Smooth muscle cell (in vitro differentiated cells): Measurements from ENCODE around the gene APOBEC4. TPM values are rescaled to one million over a fixed set of nuclear protein-coding genes. Genes with fewer than 3 reads are reported as not detected.

ENCODE experiments used
- DNase-seq: peaks from one replicate; lab custom pipeline; 2025; ENCODE audit not compliant: unreplicated experiment; lab: John Stamatoyannopoulos, UW
- H2AFZ ChIP-seq: fragments of 200-600 bp; sonication (generic); 2 replicates; pipeline ENCODE4 v1.6.0; 2016; ENCODE audit warnings: antibody characterized with exemption, low read depth, mild to moderate bottlenecking
- H3F3A ChIP-seq: fragments of 200-600 bp; sonication (generic); 2 replicates; pipeline ENCODE4 v1.6.0; 2017; ENCODE audit warnings: antibody characterized with exemption, low read depth
- H3K27ac ChIP-seq: fragments of 200-600 bp; sonication (generic); 2 replicates; pipeline ENCODE4 v1.5.1; 2016; ENCODE audit warnings: low read depth, mild to moderate bottlenecking
- H3K27me3 ChIP-seq: fragments of 200-600 bp; sonication (generic); 2 replicates; pipeline ENCODE4 v1.6.1; 2016; ENCODE audit warnings: low read depth, mild to moderate bottlenecking
- H3K36me3 ChIP-seq: fragments of 200-600 bp; sonication (generic); 2 replicates; pipeline ENCODE4 v1.5.1; 2016; ENCODE audit warnings: low read depth
- H3K4me1 ChIP-seq: fragments of 200-600 bp; sonication (generic); 2 replicates; pipeline ENCODE4 v1.5.1; 2016; ENCODE audit warnings: low read depth
- H3K4me2 ChIP-seq: fragments of 200-600 bp; sonication (generic); 2 replicates; pipeline ENCODE4 v1.6.0; 2016; ENCODE audit warnings: mild to moderate bottlenecking
- H3K4me3 ChIP-seq: fragments of 200-600 bp; sonication (generic); 2 replicates; pipeline ENCODE4 v1.5.1; 2016; ENCODE audit warnings: mild to moderate bottlenecking
- H3K79me2 ChIP-seq: fragments of 200-600 bp; sonication (generic); 2 replicates; pipeline ENCODE4 v1.6.0; 2016; ENCODE audit warnings: low read depth, mild to moderate bottlenecking
- H3K9ac ChIP-seq: fragments of 200-600 bp; sonication (generic); 2 replicates; pipeline ENCODE4 v1.6.0; 2016; ENCODE audit warnings: low read depth
- H3K9me3 ChIP-seq: fragments of 200-600 bp; sonication (generic); replicated peaks from 2 replicates; pipeline ENCODE4 v1.5.1; 2016; ENCODE audit warnings: low read depth
- H4K20me1 ChIP-seq: fragments of 200-600 bp; sonication (generic); 2 replicates; pipeline ENCODE4 v1.6.0; 2016; ENCODE audit warnings: low read depth
- CTCF ChIP-seq: fragments of 200-600 bp; sonication (generic); IDR thresholded peaks from 2 replicates; pipeline ENCODE4 v1.5.1; 2017; ENCODE audit warnings: borderline replicate concordance, mild to moderate bottlenecking, antibody characterized with exemption; ENCODE audit not compliant: insufficient read depth, poor library complexity, severe bottlenecking
- WGBS: methylation state at CpG from one replicate; pipeline ENCODE4 v1.1.7; 2016; ENCODE audit warnings: low lambda C conversion rate; 5-methylcytosine and 5-hydroxymethylcytosine counted together
- polyA plus RNA-seq: library from polyadenylated mRNA; unstranded; fragments of >200 nt; fragmentation: Nextera tagmentation; extraction: Ambion mirVana; gene quantifications from 2 replicates; pipeline ENCODE4 v1.2.1, GENCODE V29; 2016
- total RNA-seq: library from RNA; depleted of rRNA; stranded (reverse); fragments of >200 nt; gene quantifications from 2 replicates; pipeline ENCODE4 v1.2.3, GENCODE V29; 2014

Gene APOBEC4
- total and polyA plus RNA-seq, 2 experiments from 2014 or later: not detected

- DNase-seq: no peak
Measured at GRCh38 chr1:183699616-183700160, 46.6 kb upstream of the APOBEC4 start.

GRCh38 chr1:183697814-183698590 is 44.9 kb upstream of the APOBEC4 start:
- H3K36me3 ChIP-seq: no peaks in the 10 kb centered on the region
- no peaks in the 10 kb centered on the region for H4K20me1 ChIP-seq
- WGBS: 80% methylated on average over 3 of the region's 3 CpGs
- no peak for TF ChIP-seq CTCF
- H3K4me2 ChIP-seq: no peak overlapping the region
- H2AFZ ChIP-seq: no peak overlapping the region
- no peak for DNase-seq
- no peaks in the 10 kb centered on the region for H3K27me3 ChIP-seq
- H3K9ac ChIP-seq: no peak overlapping the region
- no peaks in the 10 kb centered on the region for H3K4me1 ChIP-seq
- no peak overlapping the region for H3K27ac ChIP-seq
- H3K79me2 ChIP-seq: no peaks in the 10 kb centered on the region
- H3K4me3 ChIP-seq: no peak overlapping the region
- no peaks in the 10 kb centered on the region for H3F3A ChIP-seq
- no peaks in the 10 kb centered on the region for H3K9me3 ChIP-seq

More at GRCh38 chr1:183699616-183700160, 46.6 kb upstream of the APOBEC4 start:
- Histone ChIP-seq H3K4me3 (no peak overlapping the region), H3K9ac (no peak overlapping the region), H3K79me2 (no peaks in the 10 kb centered on the region), H2AFZ (no peak overlapping the region), H3K4me2 (no peak overlapping the region), H3K27ac (no peak overlapping the region), H4K20me1 (no peaks in the 10 kb centered on the region), H3K27me3 (no peaks in the 10 kb centered on the region), H3K36me3 (no peaks in the 10 kb centered on the region), H3K9me3 (no peaks in the 10 kb centered on the region), H3F3A (no peaks in the 10 kb centered on the region), H3K4me1 (no peaks in the 10 kb centered on the region)
- TF ChIP-seq CTCF: no peak
- 61% methylated on average over 4 of the region's 4 CpGs for WGBS

DNA sequence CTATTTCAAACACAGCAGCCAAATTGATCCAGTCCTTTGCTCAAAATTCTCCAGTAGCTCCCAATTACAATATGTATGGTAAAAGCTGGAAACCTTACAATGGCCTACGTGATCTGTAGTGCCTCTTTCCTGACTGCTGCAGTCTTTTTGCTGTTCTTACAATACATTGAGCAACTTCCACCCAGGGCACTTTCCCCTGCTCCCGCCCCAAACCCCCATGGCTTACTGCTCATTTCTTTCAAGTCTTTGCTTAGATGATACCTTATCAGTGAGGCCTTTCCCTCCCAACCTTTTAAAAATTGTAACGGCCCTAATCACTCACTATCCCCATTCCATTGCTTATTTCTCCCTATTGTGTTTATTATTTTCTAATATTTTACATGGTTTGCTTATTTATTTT is 43.9 kb upstream of the APOBEC4 start:
- H3K9me3 ChIP-seq: no peaks in the 10 kb centered on the region
- no peak overlapping the region for H3K4me3 ChIP-seq
- H3K79me2 ChIP-seq: no peaks in the 10 kb centered on the region
- no peaks in the 10 kb centered on the region for H3K4me1 ChIP-seq
- H3K9ac ChIP-seq: no peak overlapping the region
- no peak overlapping the region for H3K4me2 ChIP-seq
- no peaks in the 10 kb centered on the region for H4K20me1 ChIP-seq
- H2AFZ ChIP-seq: no peak overlapping the region
- no peaks in the 10 kb centered on the region for H3F3A ChIP-seq
- TF ChIP-seq CTCF: no peak
- DNase-seq: no peak
- WGBS: 77% methylated on average over 3 of the region's 3 CpGs
- H3K27me3 ChIP-seq: no peaks in the 10 kb centered on the region
- H3K36me3 ChIP-seq: no peaks in the 10 kb centered on the region
- H3K27ac ChIP-seq: no peak overlapping the region

GRCh38 chr1:183694755-183695154 is 41.6 kb upstream of the APOBEC4 start:
- Histone ChIP-seq H3K4me3 (no peak overlapping the region), H3K4me2 (no peak overlapping the region), H4K20me1 (no peaks in the 10 kb centered on the region), H3K9me3 (no peaks in the 10 kb centered on the region), H3K9ac (no peak overlapping the region), H3K27me3 (no peaks in the 10 kb centered on the region), H3F3A (no peaks in the 10 kb centered on the region), H3K27ac (no peak overlapping the region), H3K4me1 (no peaks in the 10 kb centered on the region), H3K79me2 (no peaks in the 10 kb centered on the region), H3K36me3 (no peaks in the 10 kb centered on the region), H2AFZ (no peak overlapping the region)
- no peak for DNase-seq
- no peak for TF ChIP-seq CTCF
